GM19395 (cell line): Measurements from ENCODE around the gene CRYGD.
"Not testable (repeated sequence)": the region's sequence is repeated elsewhere in the genome, so short reads cannot be mapped to it uniquely, and the experiment has no call there.

Source experiments
- ATAC-seq: cut with Tn5 transposase; IDR thresholded peaks from one replicate; pipeline ENCODE4 v1.9.1; 2021; ENCODE audit warnings: mild to moderate bottlenecking, moderate library complexity; ENCODE audit not compliant: unreplicated experiment

The CRYGD gene

DNA sequence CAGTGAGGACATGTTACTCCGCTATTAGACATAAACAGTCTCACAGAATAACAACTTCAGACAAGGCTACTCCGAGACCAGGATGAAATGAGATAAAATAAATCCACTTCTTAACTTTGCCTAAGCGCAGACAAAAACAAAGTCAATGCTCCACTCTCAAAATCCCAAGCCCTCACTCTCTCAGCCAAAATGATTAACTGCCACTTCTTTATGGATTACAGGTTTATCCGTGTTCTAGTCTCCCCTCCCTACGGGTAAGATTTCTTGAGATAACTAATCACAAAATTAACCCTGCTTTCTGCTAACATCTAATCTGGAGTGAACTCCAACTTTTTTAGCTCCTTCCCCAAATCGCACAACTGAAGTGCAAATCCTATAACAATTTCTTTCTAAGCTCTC lies 6.4 kb upstream of the CRYGD start:
- no peak for ATAC-seq

DNA sequence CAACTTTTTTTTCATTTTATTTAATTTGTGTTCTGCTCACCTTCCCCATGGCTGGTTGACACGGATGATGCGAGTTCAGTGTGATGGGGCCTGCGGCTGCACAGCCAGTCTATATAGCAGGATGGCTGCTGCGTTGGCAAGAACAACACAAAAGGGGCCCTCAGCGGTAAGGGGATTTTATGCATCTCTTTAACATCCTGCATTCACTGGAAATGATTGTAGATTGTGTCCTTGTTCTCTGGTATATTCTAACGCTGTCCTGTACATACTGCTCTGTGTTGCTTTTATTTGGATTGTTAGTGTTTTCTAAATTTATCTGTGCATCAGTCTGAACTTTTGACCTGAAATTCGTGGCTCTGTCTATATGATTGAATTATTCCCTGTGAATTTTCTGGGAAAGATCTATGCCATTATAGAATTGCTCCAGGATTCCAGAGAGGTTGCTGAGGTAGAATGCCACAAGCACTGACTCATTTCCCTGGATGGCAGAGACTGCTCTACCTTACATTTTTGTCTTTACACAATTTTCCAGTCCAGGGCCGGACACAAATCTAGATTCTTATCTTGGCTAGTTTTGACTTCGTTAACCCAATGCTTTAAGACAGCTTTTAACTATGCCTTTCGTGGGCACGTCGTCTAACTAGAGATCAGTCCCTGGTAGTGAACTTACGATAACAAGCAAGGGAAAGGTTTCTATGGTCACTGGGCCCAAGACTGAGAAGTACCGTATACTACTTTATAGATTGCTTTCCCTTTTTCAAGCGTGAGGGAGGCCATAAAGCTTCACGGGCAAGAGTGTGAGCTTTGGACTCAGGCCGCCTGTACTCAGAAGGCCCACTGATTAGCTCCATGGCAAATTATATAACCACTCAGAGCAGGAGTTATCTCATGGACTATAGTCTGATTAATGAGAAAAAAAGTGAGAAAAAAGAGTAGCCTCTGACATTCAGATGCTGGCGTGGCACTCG lies 5.7 kb upstream of the CRYGD start, which contains the start of gene CRYGC:
CRYGC (minus strand) TSS at position 85 of the 968 bp plus-strand sequence; CDS start at position 49, 36 bp downstream.
- no peak for ATAC-seq

DNA sequence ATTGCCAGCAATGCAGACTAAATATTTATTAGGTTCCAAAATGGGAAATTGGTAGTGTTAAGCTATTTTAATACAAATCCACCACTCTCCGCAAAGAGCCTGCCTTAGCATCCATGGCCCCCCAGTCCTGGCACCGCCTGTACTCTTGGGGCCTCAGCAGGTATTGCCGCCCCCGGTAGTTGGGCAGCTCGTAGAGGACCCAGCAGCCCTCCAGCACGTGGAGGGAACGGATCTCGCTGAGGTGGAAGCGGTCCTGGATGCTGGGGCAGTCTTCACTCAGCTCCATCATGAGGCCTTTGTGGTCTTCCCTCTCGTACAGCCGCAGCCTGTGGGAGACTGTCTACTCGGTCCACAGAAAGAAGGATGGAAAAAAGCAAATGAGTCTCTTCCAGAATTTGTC lies 3.8 kb upstream of the CRYGD start:
- ATAC-seq: no peak

DNA sequence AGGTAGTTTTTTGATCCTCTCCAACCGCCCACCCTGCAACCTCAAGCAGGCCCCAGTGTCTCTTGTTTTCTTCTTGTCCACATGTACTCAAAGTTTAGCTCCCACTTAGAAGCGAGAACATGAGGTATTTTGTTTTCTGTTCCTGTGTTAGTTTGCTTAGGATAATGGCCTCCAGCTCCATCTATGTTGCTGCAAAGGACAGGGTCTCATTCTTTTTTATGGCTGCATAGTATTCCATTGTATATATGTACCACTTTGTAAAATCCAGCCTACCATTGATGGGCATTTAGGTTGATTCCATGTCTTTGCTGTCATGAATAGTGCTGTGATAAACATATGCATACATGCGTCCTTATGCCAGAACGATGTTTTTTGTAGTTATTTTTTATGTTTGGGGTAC lies 2.8 kb upstream of the CRYGD start:
- no peak for ATAC-seq

DNA sequence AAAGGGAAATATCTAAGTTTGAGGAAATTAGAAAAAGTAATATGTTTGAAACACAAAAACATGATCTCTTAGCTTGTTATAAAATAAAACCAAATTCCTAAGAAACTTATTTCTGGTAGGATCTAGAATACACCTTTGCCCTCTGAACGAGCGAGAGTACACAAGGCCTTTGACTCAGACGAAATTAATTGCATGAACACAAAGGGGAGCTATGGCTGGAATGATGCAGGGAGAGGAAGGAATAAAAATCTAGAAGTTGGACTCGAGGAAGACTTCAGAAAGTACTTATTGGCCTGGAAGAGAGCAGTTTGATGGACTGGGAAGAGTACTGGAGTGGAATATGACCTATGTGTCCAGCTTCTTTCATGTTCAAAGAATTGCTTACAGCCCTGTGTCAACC lies 927 bp upstream of the CRYGD start:
- no peak for ATAC-seq

DNA sequence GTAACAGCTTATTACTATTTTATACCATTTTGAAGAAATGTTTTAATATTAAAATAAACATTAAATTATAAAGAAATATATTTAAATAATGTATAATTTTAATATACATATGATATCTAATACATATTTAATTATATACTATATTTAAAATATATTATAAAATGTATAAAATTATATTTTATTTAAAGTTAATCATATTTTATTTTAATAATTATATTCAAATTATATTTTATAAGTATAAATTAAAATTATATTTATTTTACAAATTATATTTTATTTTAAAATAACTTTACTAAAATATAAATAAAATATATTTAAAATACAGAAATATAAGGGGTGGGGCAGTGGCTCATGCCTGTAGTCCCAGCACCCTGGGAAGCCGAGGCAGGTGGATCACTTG lies 2.1 kb downstream of the CRYGD start:
- no peak for ATAC-seq

DNA sequence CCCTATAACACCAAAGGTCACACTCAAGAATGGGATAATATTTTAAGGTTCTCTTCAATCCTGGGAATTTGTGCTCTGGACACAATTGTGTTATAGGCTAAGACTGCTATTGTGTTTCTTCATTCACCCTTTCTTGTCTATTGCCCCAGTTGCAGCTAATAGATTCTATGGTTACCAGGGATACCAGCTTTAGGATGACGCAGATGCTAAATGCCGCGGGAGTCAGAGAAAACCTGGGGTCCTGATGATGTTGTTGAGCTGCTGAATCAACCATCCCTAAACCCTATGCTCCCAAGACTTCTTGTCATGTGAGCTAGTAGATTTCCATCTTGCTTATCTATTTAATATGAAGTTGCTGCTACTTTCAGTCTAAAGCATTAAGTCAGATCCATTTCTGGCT lies 5.4 kb downstream of the CRYGD start:
- no peak for ATAC-seq

DNA sequence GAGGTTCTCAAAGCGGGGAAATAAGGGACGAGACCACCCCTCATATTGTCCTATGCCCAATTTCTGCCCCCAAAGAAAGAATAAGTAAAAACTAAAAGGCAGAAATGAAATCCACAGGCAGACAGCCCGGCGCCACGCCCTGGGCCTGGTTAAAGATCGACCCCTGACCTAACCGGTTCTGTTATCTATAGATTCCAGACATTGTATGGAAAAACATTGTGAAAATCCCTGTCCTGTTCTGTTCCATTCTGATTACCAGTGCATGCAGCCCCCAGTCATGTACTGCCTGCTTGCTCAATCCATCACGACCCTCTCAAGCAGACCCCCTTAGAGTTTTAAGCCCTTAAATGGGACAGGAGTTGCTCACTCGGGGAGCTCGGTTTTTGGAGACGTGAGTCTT lies 6.9 kb downstream of the CRYGD start:
- not testable (repeated sequence) for ATAC-seq

DNA sequence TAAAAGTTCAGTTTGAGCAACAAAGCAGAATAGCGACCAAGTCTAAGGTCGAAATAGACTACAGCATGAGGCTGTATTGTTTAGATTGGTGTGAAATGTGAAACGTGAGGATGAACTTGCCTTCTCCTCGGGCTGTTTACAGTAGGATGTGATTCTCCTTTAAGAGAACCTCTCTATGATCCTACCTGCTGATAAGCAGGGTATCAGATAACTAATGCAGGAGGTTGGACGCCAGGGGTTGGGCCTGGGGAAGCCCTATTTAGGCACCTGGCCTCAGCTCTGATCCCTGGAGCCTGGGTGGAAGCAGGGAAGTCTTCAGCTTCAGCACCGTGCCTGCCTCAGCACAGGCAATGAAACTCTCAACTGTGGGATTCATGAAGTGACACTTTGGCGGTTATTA lies 11.4 kb downstream of the CRYGD start:
- ATAC-seq: no peak

DNA sequence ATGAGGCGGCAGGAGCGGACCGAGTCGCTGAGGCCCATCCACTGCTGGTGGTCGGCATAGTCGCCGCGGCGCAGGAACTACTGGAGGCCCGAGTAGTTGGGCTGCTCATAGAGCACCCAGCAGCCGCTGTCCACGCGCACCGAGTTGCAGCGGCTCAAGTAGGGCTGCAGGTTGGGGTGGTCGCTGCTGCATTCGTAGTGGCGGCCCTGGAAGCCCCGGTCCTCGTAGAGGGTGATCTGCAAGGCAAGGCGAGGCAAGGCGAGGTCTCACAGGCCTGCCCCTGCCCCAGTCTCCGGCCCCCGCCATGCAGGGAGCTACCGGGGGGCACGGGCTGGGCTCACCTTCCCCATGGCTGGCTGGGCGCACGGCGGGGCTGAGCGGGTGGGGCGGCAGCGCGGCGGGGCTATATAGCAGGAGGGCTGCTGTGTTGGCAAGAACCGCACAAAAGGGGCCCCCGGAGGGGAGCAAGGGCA lies 12.0 kb downstream of the CRYGD start:
- not testable (repeated sequence) for ATAC-seq

DNA sequence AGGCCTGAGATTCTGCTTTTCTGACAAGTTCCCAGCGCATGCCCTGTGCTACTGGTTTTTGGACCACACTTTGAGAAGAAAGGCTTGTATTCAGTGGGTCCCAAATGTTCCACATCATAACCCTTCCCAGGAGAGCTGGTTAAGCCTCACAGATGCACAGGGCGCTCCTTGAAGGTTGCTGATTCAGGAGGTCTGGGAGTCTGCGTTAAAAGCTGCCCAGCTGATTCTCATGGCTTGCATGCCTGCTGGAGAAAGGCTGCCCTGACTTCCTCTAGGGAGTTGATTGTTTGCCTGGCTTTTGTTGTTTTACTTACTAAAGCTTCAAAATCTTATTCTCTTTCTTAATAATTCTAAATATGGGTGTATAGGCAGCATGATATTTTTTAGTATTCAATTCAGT lies 20.7 kb downstream of the CRYGD start:
- ATAC-seq: no peak

DNA sequence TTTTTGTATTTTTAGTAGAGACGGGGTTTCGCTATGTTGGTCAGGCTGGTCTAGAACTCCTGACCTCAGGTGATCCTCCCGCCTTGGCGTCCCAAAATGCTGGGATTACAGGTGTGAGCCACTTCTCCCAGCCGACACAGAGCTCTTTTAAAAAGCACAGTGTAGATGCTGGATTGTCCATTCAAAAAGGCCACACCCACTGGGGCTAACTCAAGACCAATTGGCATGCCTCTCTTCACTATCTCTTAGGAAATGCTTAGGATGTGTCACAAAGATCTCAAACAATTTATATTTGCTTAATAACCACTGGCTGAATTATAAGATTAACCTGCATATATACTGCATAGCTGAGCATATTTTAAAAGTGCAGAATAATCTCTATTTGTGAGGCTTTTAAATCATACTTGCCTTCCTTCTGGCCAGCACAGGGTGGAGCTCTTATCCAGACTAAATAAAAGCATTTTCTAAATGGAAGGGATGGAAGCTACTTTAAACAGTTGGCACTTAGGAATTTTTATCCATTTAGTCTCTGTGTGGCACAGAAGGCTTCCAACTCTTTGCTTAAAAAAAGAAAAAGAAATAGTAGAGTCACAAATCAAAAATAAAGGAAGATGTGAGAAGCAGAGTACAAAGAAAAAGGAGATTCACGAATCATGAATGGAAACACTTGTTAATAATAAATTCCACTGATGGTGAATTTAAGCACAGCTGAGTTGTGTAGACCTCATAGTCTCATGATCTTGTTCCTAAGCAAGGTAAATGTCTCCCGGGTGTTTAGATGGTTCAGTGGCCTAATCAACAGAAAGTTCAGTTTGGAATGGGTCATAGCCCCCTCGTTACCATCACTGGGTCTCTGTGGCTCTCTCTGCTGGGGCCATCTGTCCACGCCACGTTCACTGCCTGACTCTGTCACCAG lies 22.4 kb downstream of the CRYGD start:
- no peak for ATAC-seq

DNA sequence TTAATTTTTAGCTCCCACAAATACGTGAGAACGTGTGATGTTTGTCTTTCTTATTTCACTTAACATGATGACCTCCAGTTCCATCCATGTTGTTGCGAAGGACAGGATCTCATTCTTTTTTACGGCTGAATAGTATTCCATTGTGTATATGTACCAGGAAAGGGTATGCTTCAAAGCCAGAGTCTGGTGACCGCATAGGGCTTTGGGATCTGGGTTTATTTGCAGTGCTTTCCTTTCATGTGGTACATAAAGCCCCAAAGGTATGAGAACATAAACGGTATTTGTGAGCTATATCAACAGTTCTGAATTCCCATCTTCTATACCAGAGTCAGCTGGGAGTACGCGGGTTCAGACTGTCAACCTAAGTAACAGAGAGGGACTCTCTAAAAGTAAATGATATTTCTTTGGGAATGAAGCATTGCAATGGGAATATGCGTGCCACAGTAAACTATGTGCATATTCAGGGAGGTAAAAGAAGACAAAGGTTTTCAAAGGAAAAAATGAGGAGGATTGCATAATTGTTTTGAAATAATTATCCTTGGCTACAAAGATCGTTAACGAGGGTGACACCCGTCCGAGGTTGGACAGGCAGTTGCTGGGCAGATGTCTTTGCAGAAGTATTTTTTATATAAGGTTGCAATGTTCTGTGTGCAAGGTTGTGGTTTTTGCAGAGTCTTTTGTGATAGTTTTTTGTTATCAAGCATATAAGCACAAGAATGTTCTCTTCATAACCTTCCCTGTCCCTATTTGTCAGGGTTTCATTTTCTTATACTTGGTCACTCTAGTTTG lies 24.4 kb downstream of the CRYGD start:
- ATAC-seq: no peak

DNA sequence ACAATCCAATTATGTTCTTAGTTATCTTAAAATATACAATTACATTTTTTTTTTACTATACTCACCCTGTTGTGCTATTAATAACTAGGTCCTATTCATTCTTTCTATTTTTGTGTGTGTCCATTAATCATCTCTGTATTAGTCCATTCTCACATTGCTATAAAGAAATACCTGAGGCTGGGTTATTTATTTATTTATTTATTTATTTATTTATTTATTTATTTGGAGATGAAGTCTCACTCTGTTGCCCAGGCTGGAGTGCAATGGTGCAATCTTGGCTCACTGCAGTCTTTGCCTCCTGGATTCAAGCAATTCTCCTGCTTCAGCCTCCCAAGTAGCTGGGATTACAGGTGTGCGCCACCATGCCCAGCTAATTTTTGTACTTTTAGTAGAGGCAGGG lies 25.6 kb downstream of the CRYGD start:
- ATAC-seq: not testable (repeated sequence)

DNA sequence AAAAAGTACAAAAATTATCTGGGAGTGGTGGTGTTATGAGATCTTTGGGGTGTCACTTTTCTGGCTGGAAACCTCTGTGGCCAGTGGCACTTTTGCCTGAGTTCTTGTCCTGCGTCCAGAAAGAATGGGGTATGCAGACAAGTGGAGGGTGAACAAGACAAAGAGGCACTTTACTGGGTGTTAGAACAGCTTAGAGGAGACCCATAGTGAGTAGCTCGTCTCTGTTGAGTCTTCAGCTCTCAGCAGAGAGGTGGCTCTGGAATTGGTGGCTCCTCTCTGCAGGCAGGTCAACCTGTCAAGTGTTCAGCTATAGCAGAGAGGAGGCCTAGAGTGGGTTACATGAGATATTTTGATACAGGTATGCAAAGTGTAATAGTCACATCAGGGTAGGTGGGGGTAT lies 26.1 kb downstream of the CRYGD start:
- no peak for ATAC-seq

DNA sequence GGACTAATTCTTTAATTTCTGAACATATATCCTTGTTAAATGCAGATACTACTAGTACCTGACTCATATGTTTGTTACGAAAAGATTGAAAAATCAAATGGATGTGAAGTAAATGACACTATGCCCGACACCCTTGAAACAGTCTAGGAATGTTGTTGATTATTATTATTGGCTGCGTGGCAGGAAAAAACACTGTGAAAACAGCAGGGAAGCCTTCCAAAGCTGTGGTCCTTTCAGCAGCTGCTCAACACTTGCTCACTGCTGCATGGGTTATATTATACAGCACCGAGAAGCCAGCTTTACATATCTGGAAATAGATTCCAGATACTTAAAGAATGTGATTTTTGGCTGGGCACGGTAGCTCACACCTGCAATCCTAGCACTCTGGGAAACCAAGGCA lies 26.5 kb downstream of the CRYGD start:
- ATAC-seq: no peak

DNA sequence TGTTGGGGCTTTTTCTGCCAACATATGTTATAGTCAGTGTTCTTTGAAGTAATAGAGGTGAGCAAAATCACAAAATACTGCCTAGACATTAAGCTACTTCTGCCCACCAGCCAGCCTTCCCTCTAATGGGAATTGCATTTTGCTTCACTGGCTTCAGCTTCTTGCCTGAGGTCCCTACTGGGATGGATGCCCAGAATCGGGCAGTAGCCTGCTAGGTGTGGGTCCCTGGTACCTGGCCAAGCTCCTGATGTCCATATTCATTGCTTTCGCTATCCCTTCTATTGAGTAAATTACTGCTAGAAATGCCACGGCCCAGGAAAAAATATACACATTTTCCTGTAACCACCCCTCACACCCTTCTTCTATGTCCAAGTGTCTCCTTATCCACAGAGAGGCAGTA lies 27.0 kb downstream of the CRYGD start:
- ATAC-seq: no peak

DNA sequence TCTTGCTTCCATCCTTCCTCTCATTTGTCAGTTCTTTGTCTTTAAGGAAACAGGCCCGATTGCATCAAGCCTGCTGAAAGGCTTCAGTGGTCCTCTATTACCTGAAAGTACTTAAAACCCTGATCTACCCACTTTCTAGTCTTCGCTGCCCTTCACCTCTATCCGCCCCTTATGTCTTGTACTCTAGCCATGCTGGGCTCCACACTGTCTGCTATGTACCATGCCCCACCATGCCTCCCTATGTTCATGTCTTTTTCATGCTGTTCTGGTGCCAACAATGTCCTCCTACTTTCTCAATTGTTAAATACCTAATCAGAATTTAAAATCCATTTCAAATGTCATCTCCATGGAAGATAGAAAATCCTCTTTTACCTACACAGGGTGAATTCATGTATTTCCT lies 28.2 kb downstream of the CRYGD start:
- no peak for ATAC-seq

DNA sequence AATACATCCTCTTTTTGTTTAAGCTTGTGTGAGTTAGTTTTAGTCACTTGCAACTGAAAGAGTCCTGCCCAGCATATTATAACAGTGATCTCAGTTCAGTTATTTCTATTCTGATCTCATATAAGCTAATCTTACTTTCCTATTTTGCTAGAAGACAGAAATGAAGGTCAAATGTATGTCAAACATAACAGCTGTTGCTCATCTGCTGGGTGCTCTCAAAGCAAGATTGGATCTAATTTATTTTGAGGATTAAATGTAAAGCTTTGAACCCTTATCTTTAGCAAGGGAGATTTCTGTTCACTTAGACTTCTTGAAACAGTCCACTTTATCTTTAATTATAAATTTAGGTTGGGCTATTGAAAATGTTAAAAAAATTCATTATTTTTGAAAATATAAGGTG lies 31.2 kb downstream of the CRYGD start:
- no peak for ATAC-seq

DNA sequence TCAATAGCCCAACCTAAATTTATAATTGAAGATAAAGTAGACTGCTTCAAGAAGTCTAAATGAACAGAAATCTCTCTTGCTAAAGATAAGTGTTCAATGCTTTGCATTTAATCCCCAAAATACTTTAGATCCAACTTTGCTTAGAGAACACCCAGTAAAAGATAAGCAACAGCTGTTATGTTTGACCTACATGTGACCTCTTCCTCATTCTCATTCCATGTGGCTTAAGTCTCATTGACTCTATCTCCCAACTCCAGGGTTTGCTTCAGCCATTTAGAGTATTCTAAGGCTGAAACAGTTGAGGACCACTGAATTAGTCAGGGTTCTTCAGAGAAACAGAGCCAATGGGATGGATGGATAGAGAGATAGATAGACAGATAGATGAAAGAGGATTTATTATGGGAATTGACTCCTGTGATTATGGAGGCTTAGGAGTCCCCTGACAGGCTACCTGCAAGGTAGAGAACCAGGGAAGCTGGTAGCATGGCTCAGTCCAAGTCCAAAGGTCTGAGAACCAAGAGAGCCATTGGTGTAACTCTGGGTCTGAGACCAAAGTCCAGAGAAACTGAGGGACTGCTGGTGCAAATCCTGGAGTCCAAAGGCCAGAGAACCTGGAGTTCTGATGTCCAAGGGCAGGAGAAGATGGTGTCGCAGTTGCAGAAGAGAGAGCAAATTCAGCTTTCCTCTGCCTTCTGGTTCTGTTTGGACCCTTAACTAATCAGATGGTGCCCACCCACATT lies 32.1 kb downstream of the CRYGD start:
- ATAC-seq: no peak
